CD14-positive monocyte (primary cell): Measurements from ENCODE around the gene MACO1. TPM values are rescaled to one million over a fixed set of nuclear protein-coding genes. Genes with fewer than 3 reads are reported as not detected.

Experiments
- DNase-seq, 3 donors: peaks; one replicate each; pipeline ENCODE4 v3.0.0-alpha.2; 2011 to 2022
- H2AFZ ChIP-seq: 2 replicates; pipeline ENCODE4 v1.6.0; 2012; ENCODE audit warnings: mild to moderate bottlenecking, low read depth, low read length, inconsistent platforms; ENCODE audit not compliant: insufficient read depth, poor library complexity, severe bottlenecking
- H3K27ac ChIP-seq, 2 donors: 1 replicate in 1 of 2; 2 replicates in 1 of 2; pipeline ENCODE4 v1.5.1; 2012 to 2013; ENCODE audit warnings: low read length in 2 of 2, control low read depth in 1 of 2, inconsistent platforms in 1 of 2, low read depth in 1 of 2, mild to moderate bottlenecking in 1 of 2
- H3K27me3 ChIP-seq, 2 donors: one replicate each; pipeline versions ENCODE4 v1.6.0 to v1.6.1; 2011 to 2013; ENCODE audit warnings: low read length in 2 of 2; ENCODE audit not compliant: control insufficient read depth in 2 of 2, insufficient read depth in 2 of 2
- H3K36me3 ChIP-seq, 2 donors: replicated peaks in 1 of 2; 1 replicate in 1 of 2; 2 replicates in 1 of 2; pipeline versions ENCODE4 v1.5.1 to v1.6.1; 2012 to 2013; ENCODE audit warnings: low read length in 2 of 2, control low read depth in 1 of 2, inconsistent platforms in 1 of 2, mild to moderate bottlenecking in 1 of 2; ENCODE audit not compliant: insufficient read depth in 2 of 2, control insufficient read depth in 1 of 2
- H3K4me1 ChIP-seq, 2 donors: 1 replicate in 1 of 2; 2 replicates in 1 of 2; pipeline versions ENCODE4 v1.5.1 to v1.6.1; 2012 to 2013; ENCODE audit warnings: low read length in 2 of 2, control low read depth in 1 of 2, inconsistent platforms in 1 of 2, mild to moderate bottlenecking in 1 of 2, moderate library complexity in 1 of 2; ENCODE audit not compliant: insufficient read depth in 2 of 2, control insufficient read depth in 1 of 2
- H3K4me2 ChIP-seq: replicated peaks from 2 replicates; pipeline ENCODE3; 2012; ENCODE audit warnings: low read length, moderate library complexity, mild to moderate bottlenecking; ENCODE audit not compliant: poor library complexity, severe bottlenecking; ENCODE audit errors: extremely low read depth
- H3K4me3 ChIP-seq, 3 experiments: fragments of 200-600 bp in 1 of 3; sonication (generic) in 1 of 3; replicated peaks in 1 of 3; 1 replicate in 2 of 3; 2 replicates in 1 of 3; pipeline ENCODE4 v1.5.1; 2011 to 2013; ENCODE audit warnings: low read length in 3 of 3, mild to moderate bottlenecking in 3 of 3, control low read depth in 2 of 3, low read depth in 2 of 3, inconsistent platforms in 1 of 3, moderate library complexity in 1 of 3
- H3K79me2 ChIP-seq: 2 replicates; pipeline ENCODE4 v1.6.0; 2012; ENCODE audit warnings: mild to moderate bottlenecking, control low read depth, inconsistent platforms, low read length, moderate library complexity; ENCODE audit not compliant: insufficient read depth
- H3K9ac ChIP-seq: 2 replicates; pipeline ENCODE4 v1.6.0; 2017; ENCODE audit warnings: low read length, mild to moderate bottlenecking; ENCODE audit not compliant: insufficient read depth, poor library complexity, severe bottlenecking
- H3K9me3 ChIP-seq, 2 donors: replicated peaks in 1 of 2; 1 replicate in 1 of 2; 2 replicates in 1 of 2; pipeline versions ENCODE4 v1.5.1 to v1.6.1; 2012 to 2013; ENCODE audit warnings: low read length in 2 of 2, control low read depth in 1 of 2; ENCODE audit not compliant: control insufficient read depth in 1 of 2, insufficient read depth in 1 of 2
- H4K20me1 ChIP-seq: 2 replicates; pipeline ENCODE4 v1.6.0; 2012; ENCODE audit warnings: mild to moderate bottlenecking, low read length, control low read depth, moderate library complexity; ENCODE audit not compliant: insufficient read depth
- H3K27ac Mint-ChIP-seq, 7 donors: one replicate each; pipeline ENCODE4 v1.8.0; 2020; ENCODE audit warnings: mild to moderate bottlenecking in 7 of 7, mixed read lengths in 7 of 7, moderate library complexity in 6 of 7, inconsistent platforms in 2 of 7
- H3K27me3 Mint-ChIP-seq, 3 donors: one replicate each; pipeline ENCODE4 v1.8.0; 2021 to 2022; ENCODE audit warnings: low read depth in 3 of 3, mild to moderate bottlenecking in 3 of 3, mixed read lengths in 3 of 3, moderate library complexity in 3 of 3, inconsistent platforms in 1 of 3
- H3K36me3 Mint-ChIP-seq, 2 donors: one replicate each; pipeline ENCODE4 v1.8.0; 2020; ENCODE audit warnings: mixed read lengths in 2 of 2, inconsistent platforms in 1 of 2, mild to moderate bottlenecking in 1 of 2
- H3K4me1 Mint-ChIP-seq: one replicate; pipeline ENCODE4 v1.8.0; 2020; ENCODE audit warnings: mild to moderate bottlenecking, mixed read lengths
- H3K4me3 Mint-ChIP-seq, 2 donors: one replicate each; pipeline ENCODE4 v1.8.0; 2020; ENCODE audit warnings: mild to moderate bottlenecking in 2 of 2, mixed read lengths in 2 of 2, moderate library complexity in 1 of 2
- H3K9me3 Mint-ChIP-seq, 7 donors: one replicate each; pipeline ENCODE4 v1.8.0; 2020 to 2022; ENCODE audit warnings: mixed read lengths in 7 of 7, mild to moderate bottlenecking in 6 of 7, moderate library complexity in 6 of 7, inconsistent platforms in 2 of 7
- WGBS: methylation state at CpG from one replicate; pipeline ENCODE4 v1.1.5; 2013; ENCODE audit warnings: missing lambda C conversion rate; ENCODE audit not compliant: insufficient coverage; 5-methylcytosine and 5-hydroxymethylcytosine counted together
- intact Hi-C, 2 donors: fragments of 100-400 bp; cut with micrococcal nuclease; formaldehyde crosslinking; loops; one replicate each; pipeline versions ENCODE4 v1.15.0 to v1.15.1; 2023
- polyA plus RNA-seq, 3 donors: library from polyadenylated mRNA; depleted of rRNA in 1 of 3; unstranded in 2 of 3; stranded (reverse) in 1 of 3; fragments of 300-500 nt in 2 of 3; fragments of >200 nt in 1 of 3; fragmentation: Illumina TruSeq in 2 of 3; gene quantifications; 1 replicate in 2 of 3; 2 replicates in 1 of 3; pipeline ENCODE4 v1.2.3, GENCODE V29; 2012 to 2021
- TF ChIP-seq, protein P1 (sequence below): fragments of 200-600 bp; IDR thresholded peaks from one replicate; pipeline ENCODE4 v1.8.0; 2022; ENCODE audit warnings: antibody characterized with exemption, mild to moderate bottlenecking

Gene MACO1
- polyA plus RNA-seq, 3 donors = 2.6 to 4.1 (median 3.9) TPM

- Mint-ChIP-seq H3K9me3 (peaks cover 0 to 2% (median 0%) of the 10 kb centered on the region in 7 donors), H3K27ac (no peak overlapping the region), H3K36me3 (peaks cover 4 to 6% of the 10 kb centered on the region in 2 donors), H3K4me3 (no peak overlapping the region), H3K27me3 (peaks cover 3 to 10% (median 5%) of the 10 kb centered on the region in 3 donors), H3K4me1 (peaks cover 62% of the 10 kb centered on the region)
- H3K4me2 ChIP-seq = no peak overlapping the region
- WGBS = 100% methylated on average over 1 of the region's 3 CpGs
- H3K4me3 ChIP-seq = no peak overlapping the region
- no peak overlapping the region for H3K9ac ChIP-seq
- H2AFZ ChIP-seq = no peak overlapping the region
- peaks cover 42% of the 10 kb centered on the region for H3K79me2 ChIP-seq
- intact Hi-C loops = loop anchor here in 1 of 2 donors (10.0 kb wide), 1 partner anchor 69 kb away; the partner anchor contains the start of gene MAN1C1
- no peaks in the 10 kb centered on the region for H3K27me3 ChIP-seq
- H3K27ac ChIP-seq = no peak overlapping the region
- H4K20me1 ChIP-seq = peaks cover 30% of the 10 kb centered on the region
- H3K36me3 ChIP-seq = no peaks in the 10 kb centered on the region
- no peak for DNase-seq
- H3K9me3 ChIP-seq = no peaks in the 10 kb centered on the region
- H3K4me1 ChIP-seq = peaks cover 46 to 58% of the 10 kb centered on the region in 2 donors
- TF ChIP-seq, protein P1, sequence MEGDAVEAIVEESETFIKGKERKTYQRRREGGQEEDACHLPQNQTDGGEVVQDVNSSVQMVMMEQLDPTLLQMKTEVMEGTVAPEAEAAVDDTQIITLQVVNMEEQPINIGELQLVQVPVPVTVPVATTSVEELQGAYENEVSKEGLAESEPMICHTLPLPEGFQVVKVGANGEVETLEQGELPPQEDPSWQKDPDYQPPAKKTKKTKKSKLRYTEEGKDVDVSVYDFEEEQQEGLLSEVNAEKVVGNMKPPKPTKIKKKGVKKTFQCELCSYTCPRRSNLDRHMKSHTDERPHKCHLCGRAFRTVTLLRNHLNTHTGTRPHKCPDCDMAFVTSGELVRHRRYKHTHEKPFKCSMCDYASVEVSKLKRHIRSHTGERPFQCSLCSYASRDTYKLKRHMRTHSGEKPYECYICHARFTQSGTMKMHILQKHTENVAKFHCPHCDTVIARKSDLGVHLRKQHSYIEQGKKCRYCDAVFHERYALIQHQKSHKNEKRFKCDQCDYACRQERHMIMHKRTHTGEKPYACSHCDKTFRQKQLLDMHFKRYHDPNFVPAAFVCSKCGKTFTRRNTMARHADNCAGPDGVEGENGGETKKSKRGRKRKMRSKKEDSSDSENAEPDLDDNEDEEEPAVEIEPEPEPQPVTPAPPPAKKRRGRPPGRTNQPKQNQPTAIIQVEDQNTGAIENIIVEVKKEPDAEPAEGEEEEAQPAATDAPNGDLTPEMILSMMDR = no peak
These were observed 115.1 kb downstream of the MACO1 start for GRCh38 chr1:25545767-25546166.

- Histone ChIP-seq H3K4me3 (no peak overlapping the region), H3K9me3 (no peaks in the 10 kb centered on the region), H3K79me2 (peaks cover 46% of the 10 kb centered on the region), H3K4me1 (peaks cover 50 to 62% of the 10 kb centered on the region in 2 donors), H3K27ac (no peak overlapping the region), H2AFZ (no peak overlapping the region), H3K36me3 (no peaks in the 10 kb centered on the region), H3K9ac (no peak overlapping the region), H4K20me1 (peaks cover 34% of the 10 kb centered on the region), H3K27me3 (no peaks in the 10 kb centered on the region), H3K4me2 (no peak overlapping the region)
- no peak for DNase-seq
- no CpG with 5 or more reads among the region's 1 CpG for WGBS
- intact Hi-C loops = loop anchor here in 1 of 2 donors (10.0 kb wide), 1 partner anchor 69 kb away; the partner anchor contains the start of gene MAN1C1
- Mint-ChIP-seq H3K4me3 (no peak overlapping the region), H3K36me3 (peaks cover 6% of the 10 kb centered on the region in 2 donors), H3K27ac (peak overlapping the region in 1 of 7 donors; percentile 11), H3K27me3 (peaks cover 3 to 10% (median 5%) of the 10 kb centered on the region in 3 donors), H3K9me3 (peaks cover 0 to 2% (median 0%) of the 10 kb centered on the region in 7 donors), H3K4me1 (peaks cover 67% of the 10 kb centered on the region)
- TF ChIP-seq, protein P1 = no peak
These were observed 115.5 kb downstream of the MACO1 start for GRCh38 chr1:25546193-25546592.
